GM20000 (cell line): ENCODE data around the gene NHLH1.

Experiments used
- DNase-seq: peaks from one replicate; pipeline ENCODE4 v3.0.0; 2012; ENCODE audit warnings: low spot score
- CTCF ChIP-seq: IDR thresholded peaks from 2 replicates; pipeline ENCODE4 v1.5.1; 2012; ENCODE audit warnings: mild to moderate bottlenecking, control low read depth; ENCODE audit errors: extremely low read depth, missing control alignments

The NHLH1 gene

GRCh38 chr1:160408864-160409263 is 42.0 kb downstream of the NHLH1 start:
- TF ChIP-seq CTCF: no peak
- no peak for DNase-seq

GRCh38 chr1:160409486-160409885 is 42.6 kb downstream of the NHLH1 start:
- DNase-seq: no peak
- no peak for TF ChIP-seq CTCF

- DNase-seq: no peak
- TF ChIP-seq CTCF: no peak
These were observed 43.6 kb downstream of the NHLH1 start for GRCh38 chr1:160410406-160411005.

- no peak for DNase-seq
- no peak for TF ChIP-seq CTCF
These were observed 44.6 kb downstream of the NHLH1 start for GRCh38 chr1:160411271-160412027.

- DNase-seq: no peak
- TF ChIP-seq CTCF: no peak
These were observed 45.1 kb downstream of the NHLH1 start for GRCh38 chr1:160412028-160412362.

GRCh38 chr1:160413716-160414115 is 46.8 kb downstream of the NHLH1 start:
- no peak for DNase-seq

More at GRCh38 chr1:160413716-160414115, 46.8 kb downstream of the NHLH1 start:
- no peak for TF ChIP-seq CTCF
